ENCODE measurements around the gene GABARAP. TPM values are rescaled to one million over a fixed set of nuclear protein-coding genes. Genes with fewer than 3 reads are reported as not detected.

Gene GABARAP
- 100 to 1,000 TPM; 446 to 840 (median 533) TPM for total RNA-seq

- TF ChIP-seq EP300 (IDR thresholded peaks at IDR 0.05) (no peak), POLR2A (IDR thresholded peaks at IDR 0.05) (peak in 1 of 2 donors; percentile 74), POLR2AphosphoS5 (IDR thresholded peaks at IDR 0.05) (no peak)
- TF ChIP-seq, protein P1, sequence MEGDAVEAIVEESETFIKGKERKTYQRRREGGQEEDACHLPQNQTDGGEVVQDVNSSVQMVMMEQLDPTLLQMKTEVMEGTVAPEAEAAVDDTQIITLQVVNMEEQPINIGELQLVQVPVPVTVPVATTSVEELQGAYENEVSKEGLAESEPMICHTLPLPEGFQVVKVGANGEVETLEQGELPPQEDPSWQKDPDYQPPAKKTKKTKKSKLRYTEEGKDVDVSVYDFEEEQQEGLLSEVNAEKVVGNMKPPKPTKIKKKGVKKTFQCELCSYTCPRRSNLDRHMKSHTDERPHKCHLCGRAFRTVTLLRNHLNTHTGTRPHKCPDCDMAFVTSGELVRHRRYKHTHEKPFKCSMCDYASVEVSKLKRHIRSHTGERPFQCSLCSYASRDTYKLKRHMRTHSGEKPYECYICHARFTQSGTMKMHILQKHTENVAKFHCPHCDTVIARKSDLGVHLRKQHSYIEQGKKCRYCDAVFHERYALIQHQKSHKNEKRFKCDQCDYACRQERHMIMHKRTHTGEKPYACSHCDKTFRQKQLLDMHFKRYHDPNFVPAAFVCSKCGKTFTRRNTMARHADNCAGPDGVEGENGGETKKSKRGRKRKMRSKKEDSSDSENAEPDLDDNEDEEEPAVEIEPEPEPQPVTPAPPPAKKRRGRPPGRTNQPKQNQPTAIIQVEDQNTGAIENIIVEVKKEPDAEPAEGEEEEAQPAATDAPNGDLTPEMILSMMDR (IDR thresholded peaks at IDR 0.05), result no peak
- peak; percentile 97 for DNase-seq (ENCODE audit: low spot score in 2 of 2)
Measured at GRCh38 chr17:7241783-7242716, at the start of gene GABARAP. Gene GABARAP (minus strand): TSS chr17:7242449. CDS start chr17:7242330, 119 bp downstream.

GRCh38 chr17:7290685-7291084 is 48.4 kb upstream of the GABARAP start:
- TF ChIP-seq, protein P1 (IDR thresholded peaks at IDR 0.05), result no peak
- no peak for TF ChIP-seq POLR2AphosphoS5 (IDR thresholded peaks at IDR 0.05)
- no peak for TF ChIP-seq POLR2A (IDR thresholded peaks at IDR 0.05)
- no peak for TF ChIP-seq EP300 (IDR thresholded peaks at IDR 0.05)
- DNase-seq (ENCODE audit: low spot score in 2 of 2), result no peak
- H3K27ac ChIP-seq, result no peak overlapping the region
- no peak overlapping the region for H3K4me3 ChIP-seq
- peaks cover 46% of the 10 kb centered on the region for H3K4me1 ChIP-seq
- 91% methylated on average over 11 of the region's 11 CpGs for WGBS
- H3K9me3 ChIP-seq, result no peaks in the 10 kb centered on the region
- H3K36me3 ChIP-seq, result no peaks in the 10 kb centered on the region
- H3K27me3 ChIP-seq, result peaks cover 70% of the 10 kb centered on the region

More at GRCh38 chr17:7241783-7242716, at the start of gene GABARAP:
- H3K4me1 ChIP-seq, result peaks cover 35% of the 10 kb centered on the region
- no peaks in the 10 kb centered on the region for H3K27me3 ChIP-seq
- H3K36me3 ChIP-seq, result peaks cover 43% of the 10 kb centered on the region
- H3K27ac ChIP-seq, result peak within 1 kb of the TSS; percentile 98
- H3K4me3 ChIP-seq, result peak within 1 kb of the TSS; percentile 97
- whole genome bisulfite sequencing, result 0% methylated on average over 32 of the region's 62 CpGs
- no peaks in the 10 kb centered on the region for H3K9me3 ChIP-seq

GRCh38 chr17:7290166-7290565 is 47.9 kb upstream of the GABARAP start:
- peaks cover 70% of the 10 kb centered on the region for H3K27me3 ChIP-seq
- peaks cover 41% of the 10 kb centered on the region for H3K4me1 ChIP-seq
- H3K4me3 ChIP-seq, result no peak overlapping the region
- no peak for DNase-seq (ENCODE audit: low spot score in 2 of 2)
- no peak overlapping the region for H3K27ac ChIP-seq
- TF ChIP-seq EP300 (IDR thresholded peaks at IDR 0.05) (no peak), POLR2A (IDR thresholded peaks at IDR 0.05) (no peak), POLR2AphosphoS5 (IDR thresholded peaks at IDR 0.05) (no peak)
- TF ChIP-seq, protein P1 (IDR thresholded peaks at IDR 0.05), result no peak
- H3K9me3 ChIP-seq, result no peaks in the 10 kb centered on the region
- WGBS, result 92% methylated on average over 14 of the region's 19 CpGs
- no peaks in the 10 kb centered on the region for H3K36me3 ChIP-seq

- no peak for DNase-seq (ENCODE audit: low spot score in 2 of 2)
- Histone ChIP-seq H3K36me3 (no peaks in the 10 kb centered on the region), H3K27ac (no peak overlapping the region), H3K4me1 (peaks cover 34% of the 10 kb centered on the region), H3K9me3 (no peaks in the 10 kb centered on the region), H3K27me3 (peaks cover 65% of the 10 kb centered on the region), H3K4me3 (no peak overlapping the region)
- no peak for TF ChIP-seq POLR2A (IDR thresholded peaks at IDR 0.05)
- WGBS, result 81% methylated on average over 15 of the region's 18 CpGs
Measured at GRCh38 chr17:7289256-7290032, 47.2 kb upstream of the GABARAP start.

DNA sequence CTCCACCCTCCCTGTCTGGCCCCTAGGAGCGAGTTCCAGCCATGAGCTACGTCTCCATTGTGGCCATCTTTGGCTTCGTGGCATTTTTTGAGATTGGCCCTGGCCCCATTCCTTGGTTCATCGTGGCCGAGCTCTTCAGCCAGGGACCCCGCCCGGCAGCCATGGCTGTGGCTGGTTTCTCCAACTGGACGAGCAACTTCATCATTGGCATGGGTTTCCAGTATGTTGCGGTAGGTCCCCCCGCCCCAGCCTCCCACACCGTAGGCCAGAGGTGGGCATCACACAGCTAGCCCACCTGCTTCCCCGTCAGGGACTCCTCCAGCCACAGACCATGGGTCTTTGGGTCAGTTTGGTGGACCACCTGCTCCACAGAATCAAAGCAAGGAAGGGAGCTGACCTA is 43.4 kb upstream of the GABARAP start:
- TF ChIP-seq, protein P1 (IDR thresholded peaks at IDR 0.05), result no peak
- TF ChIP-seq EP300 (IDR thresholded peaks at IDR 0.05) (no peak), POLR2AphosphoS5 (IDR thresholded peaks at IDR 0.05) (no peak), POLR2A (IDR thresholded peaks at IDR 0.05) (no peak)
- WGBS, result 74% methylated on average over 9 of the region's 12 CpGs

More for the DNA sequence above, 43.4 kb upstream of the GABARAP start:
- H3K4me1 ChIP-seq, result peaks cover 26% of the 10 kb centered on the region
- H3K36me3 ChIP-seq, result no peaks in the 10 kb centered on the region
- no peak overlapping the region for H3K4me3 ChIP-seq
- H3K27ac ChIP-seq, result no peak overlapping the region
- no peak for DNase-seq (ENCODE audit: low spot score in 2 of 2)
- peaks cover 30% of the 10 kb centered on the region for H3K27me3 ChIP-seq
- no peaks in the 10 kb centered on the region for H3K9me3 ChIP-seq
